Thyroid gland (tissue), 4 donors: Measurements from ENCODE around the gene NUP43. TPM values are rescaled to one million over a fixed set of nuclear protein-coding genes. Genes with fewer than 3 reads are reported as not detected.
"Not testable (repeated sequence)": the region's sequence is repeated elsewhere in the genome, so short reads cannot be mapped to it uniquely, and the experiment has no call there.

Source experiments
- DNase-seq, 2 donors: peaks; one replicate each; pipeline ENCODE4 v3.0.0-alpha.2; 2019
- H3K27ac ChIP-seq, 3 donors: fragments of 200-600 bp; sonication (generic); 1 replicate in 2 of 3; 2 replicates in 1 of 3; pipeline ENCODE4 v1.5.1; 2016 to 2019; ENCODE audit warnings: mild to moderate bottlenecking in 1 of 3, moderate library complexity in 1 of 3
- H3K27me3 ChIP-seq: fragments of 200-600 bp; sonication (generic); one replicate; pipeline ENCODE4 v1.5.1; 2019
- H3K36me3 ChIP-seq, 2 donors: fragments of 200-600 bp; sonication (generic); one replicate each; pipeline ENCODE4 v1.5.1; 2016 to 2019
- H3K4me1 ChIP-seq, 2 donors: fragments of 200-600 bp; sonication (generic); one replicate each; pipeline ENCODE4 v1.5.1; 2017 to 2019
- H3K4me3 ChIP-seq, 3 donors: fragments of 200-600 bp; sonication (generic); replicated peaks in 1 of 3; 1 replicate in 2 of 3; 2 replicates in 1 of 3; pipeline ENCODE4 v1.5.1; 2016; ENCODE audit warnings: mild to moderate bottlenecking in 1 of 3
- H3K9me3 ChIP-seq: fragments of 200-600 bp; sonication (generic); one replicate; pipeline ENCODE4 v1.5.1; 2017
- CTCF ChIP-seq, 6 experiments: fragments of 200-600 bp in 3 of 6; fragments of 450-650 bp in 3 of 6; sonication (generic) in 3 of 6; IDR thresholded peaks; one replicate each; pipeline ENCODE4 v1.5.1; 2016 to 2019; ENCODE audit warnings: antibody characterized with exemption in 6 of 6, mild to moderate bottlenecking in 2 of 6, inconsistent platforms in 1 of 6, moderate library complexity in 1 of 6
- POLR2A ChIP-seq, 2 donors: fragments of 450-650 bp; IDR thresholded peaks; one replicate each; pipeline ENCODE4 v1.6.1; 2017; ENCODE audit warnings: antibody characterized with exemption in 2 of 2, mild to moderate bottlenecking in 2 of 2, moderate library complexity in 1 of 2
- WGBS, 2 donors: methylation state at CpG; one replicate each; pipeline ENCODE4 v1.1.5; 2017; 5-methylcytosine and 5-hydroxymethylcytosine counted together
- intact Hi-C: fragments of 100-400 bp; cut with DNase I; formaldehyde crosslinking; loops from one replicate; pipeline ENCODE4 v1.15.1; 2023
- total RNA-seq, 4 donors: library from RNA; depleted of rRNA; stranded (reverse); fragments of >200 nt; gene quantifications; one replicate each; pipeline ENCODE4 v1.2.3, GENCODE V29; 2016

NUP43 gene
- total RNA-seq, 4 donors from 2014 or later: 31.1 to 112 (median 53.7) TPM

DNA sequence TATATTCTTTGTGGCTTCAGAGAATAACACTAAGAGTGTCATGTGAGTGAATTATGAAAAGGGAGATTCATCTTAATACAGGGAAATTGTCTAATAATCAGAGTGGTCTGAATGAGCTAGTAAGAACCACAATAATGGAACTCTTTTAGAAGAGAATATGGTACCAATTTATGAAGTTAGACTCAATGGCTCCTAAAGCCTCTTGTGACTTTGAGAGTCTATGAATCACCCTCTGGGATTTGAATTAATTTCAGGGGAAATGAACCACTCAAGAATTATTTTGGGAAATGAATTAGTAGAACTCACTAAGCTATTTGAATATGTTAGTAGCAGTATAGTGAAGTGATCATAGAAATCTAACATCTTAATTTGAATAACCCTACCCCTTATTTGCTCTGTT, 17.5 kb upstream of the NUP43 start:
- H3K4me3 ChIP-seq: no peak overlapping the region
- intact Hi-C loops: no loop called here
- TF ChIP-seq POLR2A (IDR thresholded peaks at IDR 0.05) (no peak), CTCF (IDR thresholded peaks at IDR 0.05) (no peak)

GRCh38 chr6:149761438-149761837, 15.1 kb upstream of the NUP43 start:
- H3K27ac ChIP-seq: no peak overlapping the region
- TF ChIP-seq CTCF (IDR thresholded peaks at IDR 0.05) (no peak), POLR2A (IDR thresholded peaks at IDR 0.05) (no peak)
- WGBS, 2 donors: 95 to 98% methylated on average over 1 of the region's 1 CpG
- intact Hi-C loops: no loop called here
- H3K4me3 ChIP-seq: no peak overlapping the region
- no peaks in the 10 kb centered on the region for H3K9me3 ChIP-seq
- no peaks in the 10 kb centered on the region for H3K27me3 ChIP-seq
- no peaks in the 10 kb centered on the region for H3K36me3 ChIP-seq
- H3K4me1 ChIP-seq: no peaks in the 10 kb centered on the region
- DNase-seq: no peak

More for the DNA sequence above, 17.5 kb upstream of the NUP43 start:
- DNase-seq: no peak
- Histone ChIP-seq H3K27me3 (no peaks in the 10 kb centered on the region), H3K27ac (no peak overlapping the region), H3K9me3 (no peaks in the 10 kb centered on the region), H3K4me1 (no peaks in the 10 kb centered on the region), H3K36me3 (no peaks in the 10 kb centered on the region)

GRCh38 chr6:149756261-149756636, 9.9 kb upstream of the NUP43 start:
- DNase-seq: no peak
- Histone ChIP-seq H3K27ac (no peak overlapping the region), H3K4me1 (peaks cover 16 to 29% of the 10 kb centered on the region in 2 donors), H3K27me3 (no peaks in the 10 kb centered on the region), H3K4me3 (no peak overlapping the region), H3K36me3 (no peaks in the 10 kb centered on the region), H3K9me3 (no peaks in the 10 kb centered on the region)
- intact Hi-C loops: no loop called here
- WGBS, 2 donors: 94 to 96% methylated on average over 7 of the region's 7 CpGs
- TF ChIP-seq POLR2A (IDR thresholded peaks at IDR 0.05) (no peak), CTCF (IDR thresholded peaks at IDR 0.05) (no peak)

DNA sequence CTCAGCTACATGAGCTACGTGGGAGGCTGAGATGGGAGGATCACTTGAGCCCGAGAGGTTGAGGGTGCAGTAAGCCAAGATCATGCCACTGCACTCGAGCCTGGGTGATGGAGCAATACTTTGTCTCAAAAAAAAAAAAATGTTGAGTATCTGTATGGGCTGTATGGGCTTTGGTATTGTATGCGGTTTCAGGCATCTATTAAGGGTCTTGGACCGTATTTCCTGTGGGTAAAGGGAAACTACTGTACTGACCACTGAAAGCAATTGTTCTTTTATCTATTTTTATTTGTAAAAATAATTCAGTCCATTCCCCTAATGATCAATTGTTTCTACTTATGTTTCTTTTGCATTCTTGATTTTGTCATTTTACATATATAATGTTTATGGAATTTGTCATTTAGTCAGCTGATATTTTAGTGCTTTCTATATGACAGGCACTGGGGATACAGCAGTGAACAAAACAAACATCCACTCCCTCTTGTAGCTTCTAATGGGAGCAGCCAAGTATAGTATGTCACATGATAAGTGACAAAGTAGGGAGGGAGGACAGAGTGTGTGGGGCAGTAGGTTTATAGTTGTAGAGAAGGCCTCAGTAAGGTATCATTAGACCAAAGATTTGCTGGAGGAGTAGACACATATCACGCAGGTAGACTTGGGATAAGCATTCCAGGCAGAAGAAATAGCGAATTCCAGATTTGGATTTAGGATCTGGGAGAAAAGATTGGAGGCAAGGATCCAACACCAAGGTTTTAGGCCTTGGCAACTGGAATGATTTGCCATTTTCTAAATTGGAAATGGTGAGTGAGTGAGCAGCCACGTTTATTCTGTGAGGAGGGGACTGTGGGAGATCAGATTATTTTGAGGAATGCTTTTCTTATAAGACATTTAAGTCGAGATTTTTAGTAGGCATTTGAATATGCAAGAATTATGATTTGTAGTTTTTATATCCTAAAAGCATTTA, 9.3 kb upstream of the NUP43 start:
- Histone ChIP-seq H3K27ac (no peak overlapping the region), H3K36me3 (no peaks in the 10 kb centered on the region), H3K4me1 (peaks cover 22 to 36% of the 10 kb centered on the region in 2 donors), H3K27me3 (no peaks in the 10 kb centered on the region), H3K9me3 (no peaks in the 10 kb centered on the region), H3K4me3 (no peak overlapping the region)
- intact Hi-C loops: no loop called here
- WGBS, 2 donors: 77 to 84% methylated on average over 9 of the region's 9 CpGs
- TF ChIP-seq POLR2A (IDR thresholded peaks at IDR 0.05) (no peak), CTCF (IDR thresholded peaks at IDR 0.05) (no peak)
- DNase-seq: no peak

- DNase-seq: no peak
- intact Hi-C loops: no loop called here
- TF ChIP-seq POLR2A (IDR thresholded peaks at IDR 0.05) (no peak), CTCF (IDR thresholded peaks at IDR 0.05) (no peak)
- peaks cover 28 to 40% of the 10 kb centered on the region in 2 donors for H3K4me1 ChIP-seq
- H3K4me3 ChIP-seq: no peak overlapping the region
- H3K27ac ChIP-seq: peak overlapping the region in 2 of 3 donors; percentile 5 to 29
- H3K27me3 ChIP-seq: no peaks in the 10 kb centered on the region
- WGBS, 2 donors: 91 to 97% methylated on average over 4 of the region's 4 CpGs
- no peaks in the 10 kb centered on the region for H3K36me3 ChIP-seq
- H3K9me3 ChIP-seq: no peaks in the 10 kb centered on the region
Measured at GRCh38 chr6:149754548-149754947, 8.2 kb upstream of the NUP43 start.

DNA sequence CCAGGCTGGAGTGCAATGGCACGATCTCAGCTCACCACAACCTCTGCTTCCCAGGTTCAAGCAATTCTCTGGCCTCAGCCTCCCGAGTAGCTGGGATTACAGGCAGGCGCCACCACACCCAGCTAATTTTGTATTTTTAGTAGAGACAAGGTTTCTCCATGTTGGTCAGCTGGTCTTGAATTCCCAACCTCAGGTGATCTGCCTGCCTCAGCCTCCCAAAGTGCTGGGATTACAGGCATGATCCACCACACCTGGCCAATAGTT, 7.0 kb upstream of the NUP43 start:
- Histone ChIP-seq H3K27ac (peak overlapping the region; percentile 1 to 40 (median 30)), H3K4me1 (peaks cover 28 to 40% of the 10 kb centered on the region in 2 donors)
- H3K4me3 ChIP-seq, intact Hi-C loops, H3K36me3 ChIP-seq, H3K27me3 ChIP-seq, H3K9me3 ChIP-seq, DNase-seq: not testable (repeated sequence)
- 91 to 92% methylated on average over 3 of the region's 3 CpGs for WGBS, 2 donors
